HG03558 (cell line): ENCODE measurements around the gene BACH2.

ENCODE experiments used
- ATAC-seq: cut with Tn5 transposase; IDR thresholded peaks from one replicate; pipeline ENCODE4 v1.9.1; 2021; ENCODE audit warnings: moderate number of reproducible peaks; ENCODE audit not compliant: unreplicated experiment; ENCODE audit errors: extremely low read depth

The BACH2 gene

DNA sequence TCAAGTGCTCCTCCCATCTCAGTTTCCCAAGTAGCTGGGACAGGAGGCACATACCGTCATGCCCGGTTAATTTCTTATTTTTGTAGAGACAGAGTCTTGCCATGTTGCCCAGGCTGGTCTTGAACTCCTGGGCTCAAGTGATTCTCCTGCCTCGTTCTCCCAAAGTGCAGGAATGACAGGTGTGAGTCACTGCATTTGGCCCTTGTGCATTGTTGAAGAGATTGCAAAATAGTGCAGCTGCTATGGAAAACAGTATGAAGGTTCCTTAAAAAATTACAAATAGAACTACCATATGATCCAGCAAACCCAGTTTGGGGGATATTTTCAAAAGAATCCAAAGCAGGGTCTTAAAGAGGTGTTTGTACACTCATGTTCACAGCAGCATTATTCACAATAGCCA lies 333.3 kb downstream of the BACH2 start:
- no peak for ATAC-seq

GRCh38 chr6:89961481-89961880 lies 335.2 kb downstream of the BACH2 start:
- ATAC-seq = no peak

DNA sequence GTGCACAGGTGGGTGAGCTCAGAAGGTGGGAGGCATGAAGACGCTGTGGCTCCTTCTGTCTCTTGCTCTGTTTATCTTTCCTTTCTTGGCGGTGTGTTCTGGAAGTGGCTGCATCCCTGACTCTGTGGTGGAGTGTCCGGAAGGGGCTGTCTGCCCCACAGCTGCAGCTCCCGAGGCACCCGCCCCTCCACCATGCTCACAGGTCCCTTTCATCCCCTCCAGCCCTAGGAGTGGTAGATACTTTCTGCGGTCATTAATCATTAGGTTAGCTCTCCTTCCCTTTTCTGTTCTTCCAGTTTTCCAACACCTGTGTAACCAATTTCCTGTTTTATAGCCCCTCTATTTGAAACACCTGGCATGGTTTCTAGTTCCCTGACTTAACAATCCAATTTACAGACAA lies 336.8 kb downstream of the BACH2 start:
- no peak for ATAC-seq

DNA sequence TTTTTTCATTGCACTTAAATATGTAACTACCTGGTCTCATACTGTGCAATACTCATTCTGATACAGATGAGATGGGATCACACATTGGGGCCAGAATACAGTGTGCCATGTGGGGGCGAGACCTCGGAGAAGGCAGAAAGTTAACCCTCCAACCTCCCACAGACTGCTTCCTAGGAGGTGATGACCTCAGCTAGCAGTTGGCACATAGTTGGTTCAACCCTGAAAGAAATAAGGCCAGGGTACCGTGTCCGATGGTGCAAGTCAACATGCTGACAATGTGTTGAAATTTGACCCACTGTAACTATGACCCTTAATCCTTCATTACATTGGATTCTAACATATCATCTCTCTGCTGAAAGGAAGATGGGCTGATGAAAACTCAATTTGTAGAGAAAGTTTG lies 340.5 kb downstream of the BACH2 start:
- ATAC-seq = no peak

DNA sequence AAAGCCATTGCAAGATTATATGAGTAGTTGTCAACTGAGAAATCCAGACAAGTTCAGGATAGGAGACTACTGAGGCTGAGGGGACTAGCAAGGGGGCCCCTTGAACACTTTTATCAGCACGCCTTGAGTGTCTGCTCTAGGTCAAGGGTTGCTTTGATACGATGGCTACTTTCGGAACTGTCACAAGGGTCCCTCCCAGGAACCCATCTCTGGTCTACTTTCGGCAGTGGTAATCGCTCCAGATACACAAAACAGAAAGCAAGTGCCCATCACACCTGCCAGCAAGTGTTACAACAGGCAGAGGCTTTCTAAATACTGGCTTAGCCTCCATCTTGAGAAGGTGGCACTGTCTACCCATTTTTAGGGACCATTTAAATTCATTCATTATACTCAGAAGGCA lies 341.3 kb downstream of the BACH2 start:
- no peak for ATAC-seq

- ATAC-seq = no peak
Measured at GRCh38 chr6:89954721-89955148, 341.9 kb downstream of the BACH2 start.

GRCh38 chr6:89952686-89953085 lies 344.0 kb downstream of the BACH2 start:
- no peak for ATAC-seq

DNA sequence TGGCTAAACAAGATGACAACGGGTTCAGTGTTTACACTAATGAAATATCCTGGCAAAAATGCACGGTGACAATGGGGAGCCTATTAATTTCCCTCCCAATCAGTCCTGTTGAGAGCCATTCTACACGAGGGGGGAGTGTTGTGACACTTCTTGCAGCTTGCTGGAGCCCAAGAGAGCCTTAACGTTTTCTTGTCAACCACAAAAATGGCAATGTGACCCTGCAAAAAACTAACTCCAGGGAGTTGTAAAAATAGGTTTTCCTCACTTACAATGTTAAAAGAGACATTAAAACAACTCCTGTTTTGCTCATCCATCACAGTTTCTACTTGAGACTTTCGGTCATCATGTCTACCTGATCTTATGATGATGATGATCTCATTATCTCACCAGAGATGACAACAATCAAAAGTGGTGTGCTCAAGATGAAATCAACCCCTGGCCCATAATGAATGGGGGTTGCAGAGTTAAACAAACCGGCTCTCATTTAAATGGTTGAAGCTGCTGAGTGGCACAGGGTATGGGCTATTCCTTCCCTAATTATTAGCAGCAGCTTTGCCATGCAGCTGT lies 344.5 kb downstream of the BACH2 start:
- no peak for ATAC-seq

- ATAC-seq = no peak
Measured at GRCh38 chr6:89951574-89952104, 345.0 kb downstream of the BACH2 start.

DNA sequence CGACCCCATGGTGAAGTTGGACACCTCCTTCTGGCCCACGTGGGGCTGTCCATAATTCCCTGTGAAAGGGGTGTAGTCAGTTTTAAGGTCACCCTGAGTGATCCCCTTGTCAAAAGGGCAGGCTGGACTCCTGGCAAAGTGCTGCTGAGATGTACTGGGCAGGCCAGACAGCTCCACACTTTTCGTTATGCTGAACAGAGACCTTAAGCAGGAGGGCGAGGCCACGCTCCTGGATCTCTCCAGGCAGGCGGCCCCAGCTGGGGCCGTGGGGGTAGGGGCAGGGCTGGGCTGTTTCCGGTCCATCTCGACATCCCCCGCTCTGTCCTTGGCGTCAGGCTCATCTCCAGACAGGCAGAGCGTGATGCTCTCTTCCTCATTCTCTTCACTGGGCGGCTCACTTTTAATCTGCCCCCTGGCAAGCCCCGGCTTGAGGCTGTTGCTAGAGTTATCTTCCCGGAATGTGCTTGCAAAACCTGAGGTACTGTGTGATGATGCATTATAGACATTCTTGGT lies 345.7 kb downstream of the BACH2 start:
- no peak for ATAC-seq

GRCh38 chr6:89950446-89950845 lies 346.2 kb downstream of the BACH2 start:
- no peak for ATAC-seq

GRCh38 chr6:89948876-89949275 lies 347.8 kb downstream of the BACH2 start:
- no peak for ATAC-seq

DNA sequence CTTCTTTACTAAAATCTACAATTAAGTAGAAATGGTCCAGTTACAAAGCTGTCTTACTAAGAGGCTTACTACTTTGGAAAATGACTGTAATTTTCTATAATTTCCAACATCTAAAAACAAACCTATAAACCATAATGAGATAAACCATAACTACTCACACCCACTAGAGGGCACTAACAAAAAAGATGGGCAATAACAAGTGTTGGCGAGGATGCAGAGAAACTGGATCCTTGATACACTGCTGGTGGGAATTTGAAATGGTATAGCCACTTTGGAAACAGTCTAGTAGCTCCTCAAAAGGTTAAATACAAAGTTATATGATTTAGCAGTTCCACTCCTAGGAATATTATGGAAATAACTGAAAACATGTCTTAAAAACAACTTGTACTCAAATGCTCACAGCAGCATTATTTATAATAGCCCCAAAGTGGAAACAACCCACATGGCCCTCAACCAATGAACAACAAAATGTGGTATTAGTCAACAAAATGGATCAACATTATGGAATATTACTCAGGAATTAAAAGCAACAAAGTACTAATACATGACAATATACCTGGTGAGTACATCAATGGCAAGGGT lies 351.7 kb downstream of the BACH2 start:
- no peak for ATAC-seq

- no peak for ATAC-seq
Measured at GRCh38 chr6:89944181-89944755, 352.4 kb downstream of the BACH2 start.

DNA sequence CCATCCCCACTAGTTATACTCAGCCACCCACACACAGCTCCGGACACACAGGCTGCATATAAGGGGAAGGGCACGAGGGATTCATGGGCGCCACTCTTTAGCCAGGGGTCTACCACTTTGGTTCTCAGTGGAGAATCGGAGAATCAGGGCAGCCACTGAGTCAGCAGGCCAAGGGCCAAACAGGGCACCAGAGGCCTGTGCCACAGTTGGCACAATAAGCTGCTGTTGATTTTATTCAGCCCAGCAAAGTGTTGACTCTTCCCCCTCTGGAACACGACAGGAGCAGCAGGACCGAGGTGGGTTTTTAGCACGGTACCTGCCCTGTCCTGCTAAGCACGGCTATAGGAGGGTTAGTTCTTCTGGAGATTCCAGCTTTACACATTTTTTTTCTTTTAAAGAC lies 354.0 kb downstream of the BACH2 start:
- ATAC-seq = no peak

- no peak for ATAC-seq
Measured at GRCh38 chr6:89941763-89942497, 354.7 kb downstream of the BACH2 start.

DNA sequence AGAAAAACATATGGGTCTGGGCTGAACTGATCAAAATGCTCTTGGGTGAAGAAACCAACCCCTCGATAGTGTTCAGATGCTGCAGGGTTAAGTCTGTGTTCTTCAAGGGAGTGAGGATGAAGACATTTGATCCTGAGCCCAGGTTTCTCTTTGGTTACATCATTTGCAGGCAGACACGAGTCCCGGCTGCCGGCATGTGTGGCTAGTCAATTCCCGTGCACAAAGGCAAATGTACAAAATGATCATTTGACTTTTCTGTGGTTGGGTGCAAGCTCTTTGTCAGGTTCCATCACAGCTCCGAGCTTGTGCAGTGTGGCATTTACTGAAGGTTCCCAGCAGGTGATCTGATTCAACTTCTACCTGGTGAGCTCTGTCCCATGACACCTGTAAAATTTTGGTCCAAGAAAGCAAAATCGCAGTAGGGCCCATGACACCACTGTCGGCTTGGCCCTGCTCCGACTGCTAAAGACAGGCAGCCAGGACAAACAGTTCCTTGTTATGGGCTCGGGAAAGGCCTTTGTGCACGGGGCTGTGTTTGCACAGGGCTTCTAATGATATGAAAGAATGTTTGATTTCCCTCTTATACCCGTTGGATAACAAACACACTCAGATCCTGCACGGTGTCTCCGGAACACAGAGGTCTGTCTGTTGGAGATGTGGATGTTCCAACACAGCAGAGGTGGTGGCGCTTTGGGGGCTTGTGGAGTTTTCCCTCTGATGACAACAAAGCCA lies 355.4 kb downstream of the BACH2 start:
- no peak for ATAC-seq

DNA sequence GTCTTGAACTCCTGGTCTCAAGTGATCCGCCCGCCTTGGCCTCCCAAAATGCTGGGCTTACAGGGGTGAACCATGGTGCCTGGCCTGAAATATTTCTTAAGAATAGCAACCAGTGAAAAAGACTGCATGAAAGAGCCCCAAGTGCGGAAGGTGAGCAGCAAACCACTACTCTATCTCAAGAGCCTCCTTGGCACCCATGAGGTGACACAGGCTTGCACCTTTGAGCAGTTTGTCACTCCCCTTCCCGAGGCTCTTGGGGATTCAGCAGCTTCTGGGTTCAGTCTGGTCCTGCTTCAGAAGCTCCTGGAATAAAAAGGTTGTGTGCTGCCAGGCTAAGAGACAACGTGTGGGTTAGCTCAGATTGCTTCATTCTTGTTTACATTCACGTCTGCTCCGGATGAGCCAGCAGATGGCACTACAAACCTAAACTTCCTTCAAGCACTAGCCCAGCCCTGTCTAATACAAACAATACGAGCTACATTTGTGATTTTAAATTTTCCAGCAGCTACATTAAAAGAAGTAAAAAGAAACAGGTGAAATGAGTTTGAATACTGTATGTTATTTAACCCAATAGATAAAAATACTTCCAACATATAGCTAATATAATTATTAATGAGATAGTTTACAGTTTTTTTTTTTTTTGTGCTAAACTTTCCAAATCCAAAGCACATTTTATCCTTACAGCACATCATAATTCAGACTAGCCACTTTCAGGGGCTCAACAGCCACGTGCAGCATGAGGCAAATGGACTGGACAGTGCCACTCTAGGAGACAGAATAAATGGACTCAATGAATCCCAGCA lies 356.2 kb downstream of the BACH2 start:
- ATAC-seq = peak; percentile 56

DNA sequence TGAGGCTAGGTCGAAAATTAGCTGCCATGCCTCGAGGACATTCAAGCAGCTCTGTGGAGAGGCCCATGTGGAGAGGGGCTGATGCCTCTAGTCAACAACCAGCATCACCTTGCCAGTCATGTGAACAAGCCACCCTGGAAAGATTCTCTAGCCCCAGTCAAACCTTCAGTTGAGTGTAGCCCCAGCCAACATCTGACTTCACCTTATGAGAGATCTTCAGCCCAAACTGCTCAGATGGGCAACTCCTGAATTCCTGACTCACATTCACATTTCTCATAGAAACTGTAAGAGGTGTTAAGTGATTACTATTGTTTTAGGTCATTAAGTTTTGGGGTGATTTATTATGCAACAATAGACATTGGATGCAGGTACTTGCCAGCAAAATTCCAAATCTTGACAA lies 357.5 kb downstream of the BACH2 start:
- no peak for ATAC-seq

DNA sequence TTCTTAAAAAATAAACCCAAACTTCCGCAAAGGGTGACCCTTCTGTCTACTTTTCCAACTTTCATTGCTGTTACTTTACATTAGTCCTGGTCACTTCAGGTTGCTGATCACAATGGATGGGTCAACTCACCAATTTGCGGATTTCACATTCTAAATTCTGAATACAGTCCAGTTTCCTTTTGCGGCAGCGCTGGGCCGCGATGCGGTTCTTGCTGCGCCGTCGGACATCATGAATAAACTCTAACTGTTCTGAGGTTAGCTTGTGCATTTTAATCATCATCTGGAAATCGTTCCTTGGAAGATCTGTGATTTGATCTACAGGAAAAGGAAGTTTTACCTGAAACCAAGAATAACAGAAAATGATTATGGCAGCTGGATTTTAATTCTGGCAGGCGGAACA lies 358.6 kb downstream of the BACH2 start:
- ATAC-seq = no peak
